Karpas-422 (cell line): ENCODE data around the gene PHTF1. TPM values are rescaled to one million over a fixed set of nuclear protein-coding genes. Genes with fewer than 3 reads are reported as not detected.

Experiments
- DNase-seq: peaks from one replicate; pipeline ENCODE4 v3.0.0-alpha.2; 2015
- H2AFZ ChIP-seq: fragments of 200-600 bp; sonication (generic); 2 replicates; pipeline ENCODE4 v1.6.1; 2014; ENCODE audit warnings: antibody characterized with exemption, low read length, mixed read lengths
- H3K27ac ChIP-seq: fragments of 200-600 bp; sonication (generic); 2 replicates; pipeline ENCODE4 v1.5.1; 2014; ENCODE audit warnings: mild to moderate bottlenecking, low read length, moderate library complexity
- H3K27me3 ChIP-seq: fragments of 200-600 bp; sonication (generic); 2 replicates; pipeline ENCODE4 v1.6.1; 2014; ENCODE audit warnings: low read length, mixed read lengths
- H3K36me3 ChIP-seq: fragments of 200-600 bp; sonication (generic); 2 replicates; pipeline ENCODE4 v1.6.1; 2014; ENCODE audit warnings: low read length, mixed read lengths; ENCODE audit not compliant: insufficient read depth
- H3K4me1 ChIP-seq: fragments of 200-600 bp; sonication (generic); 2 replicates; pipeline ENCODE4 v1.6.1; 2014; ENCODE audit warnings: mild to moderate bottlenecking, low read length, mixed read lengths
- H3K4me2 ChIP-seq: fragments of 200-600 bp; sonication (generic); 2 replicates; pipeline ENCODE4 v1.6.1; 2014; ENCODE audit warnings: low read length, low read depth, mild to moderate bottlenecking; ENCODE audit not compliant: poor library complexity, severe bottlenecking
- H3K4me3 ChIP-seq: fragments of 200-600 bp; sonication (generic); 2 replicates; pipeline ENCODE4 v1.5.1; 2014; ENCODE audit warnings: mild to moderate bottlenecking, antibody characterized with exemption, low read length, mixed read lengths
- H3K79me2 ChIP-seq: fragments of 200-600 bp; sonication (generic); 2 replicates; pipeline ENCODE4 v1.6.1; 2014; ENCODE audit warnings: mild to moderate bottlenecking, low read length, mixed read lengths
- H3K9ac ChIP-seq: fragments of 200-600 bp; sonication (generic); 2 replicates; pipeline ENCODE4 v1.6.0; 2014; ENCODE audit warnings: low read length
- H3K9me2 ChIP-seq: fragments of 200-600 bp; sonication (generic), shearing (Covaris generic); replicated peaks from 2 replicates; pipeline ENCODE4 v1.6.0; 2014; ENCODE audit warnings: mild to moderate bottlenecking, low read length, moderate library complexity; ENCODE audit not compliant: insufficient read depth
- H3K9me3 ChIP-seq: fragments of 300-700, 200-600 bp; sonication (generic); 2 replicates; pipeline ENCODE4 v1.6.1; 2014; ENCODE audit warnings: low read length, mixed read lengths
- H4K20me1 ChIP-seq: fragments of 200-600 bp; sonication (generic); 2 replicates; pipeline ENCODE4 v1.6.1; 2014; ENCODE audit warnings: mild to moderate bottlenecking, antibody characterized with exemption, low read length, low read depth; ENCODE audit not compliant: insufficient read depth
- total RNA-seq: library from RNA; depleted of rRNA; stranded (reverse); fragments of >200 nt; shearing (Covaris generic); gene quantifications from 2 replicates; pipeline ENCODE4 v1.2.3, GENCODE V29; 2014; ENCODE audit warnings: low replicate concordance

The PHTF1 gene
- total RNA-seq, 1 experiment from 2014 or later, result 53.1 TPM

DNA sequence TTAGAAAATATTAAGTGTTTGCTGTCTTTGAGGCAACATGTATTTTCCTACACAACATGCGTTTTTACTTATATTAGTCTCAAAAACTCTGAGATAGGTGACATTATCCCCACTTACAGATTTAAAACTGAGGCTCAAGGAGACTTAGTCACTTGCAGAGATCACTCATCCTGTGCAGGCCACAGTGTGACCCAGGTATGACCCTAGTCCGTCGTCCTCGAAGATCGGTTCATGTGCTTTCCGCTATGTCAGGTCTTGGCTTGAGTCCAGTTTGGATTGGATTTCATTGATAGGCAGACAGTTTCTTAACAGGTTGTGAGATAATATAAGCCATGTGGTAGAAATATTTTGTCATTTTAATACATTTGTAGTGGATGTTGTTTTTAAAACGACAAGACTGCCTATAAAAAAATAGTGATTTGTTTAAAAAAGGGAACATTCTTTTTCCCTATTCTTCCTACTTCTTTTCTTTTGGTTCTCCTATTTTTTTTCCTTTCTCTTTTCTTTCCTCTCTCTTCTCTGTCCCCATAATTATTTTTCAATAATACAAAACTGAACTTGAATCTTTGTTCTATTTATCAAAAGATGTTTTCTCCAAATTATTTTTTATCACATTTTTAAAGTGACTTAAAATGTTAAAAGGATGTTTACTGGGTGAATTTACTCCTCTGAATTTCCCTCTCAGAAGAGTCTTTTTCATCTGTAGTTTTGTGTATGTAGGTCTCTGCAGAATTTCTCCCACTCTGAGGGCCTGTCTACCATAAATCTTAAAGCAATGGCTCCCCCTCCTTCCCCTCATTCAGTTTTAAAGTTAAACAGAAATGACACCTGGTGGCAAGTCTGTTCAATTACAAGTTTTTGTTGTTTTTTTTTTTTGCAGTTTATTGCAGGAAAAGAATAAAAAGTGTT is 81.8 kb downstream of the PHTF1 start:
- no peak overlapping the region for H3K27ac ChIP-seq
- no peaks in the 10 kb centered on the region for H3K79me2 ChIP-seq
- H3K9ac ChIP-seq, result no peak overlapping the region
- no peak overlapping the region for H3K4me2 ChIP-seq
- no peaks in the 10 kb centered on the region for H3K27me3 ChIP-seq
- no peak overlapping the region for H3K4me3 ChIP-seq
- no peaks in the 10 kb centered on the region for H3K36me3 ChIP-seq
- H3K9me2 ChIP-seq, result no peaks in the 10 kb centered on the region
- DNase-seq, result peak; percentile 71
- H4K20me1 ChIP-seq, result no peaks in the 10 kb centered on the region
- no peaks in the 10 kb centered on the region for H3K9me3 ChIP-seq
- H2AFZ ChIP-seq, result no peak overlapping the region
- H3K4me1 ChIP-seq, result peaks cover 4% of the 10 kb centered on the region; the same call in 1 of the 2 replicates

- H4K20me1 ChIP-seq, result no peaks in the 10 kb centered on the region
- no peak overlapping the region for H3K9ac ChIP-seq
- no peak overlapping the region for H3K4me2 ChIP-seq
- H3K27me3 ChIP-seq, result no peaks in the 10 kb centered on the region
- H3K27ac ChIP-seq, result no peak overlapping the region
- H3K4me1 ChIP-seq, result no peaks in the 10 kb centered on the region
- DNase-seq, result no peak
- no peaks in the 10 kb centered on the region for H3K9me3 ChIP-seq
- H3K9me2 ChIP-seq, result no peaks in the 10 kb centered on the region
- no peak overlapping the region for H2AFZ ChIP-seq
- H3K36me3 ChIP-seq, result no peaks in the 10 kb centered on the region
- H3K4me3 ChIP-seq, result no peak overlapping the region
- H3K79me2 ChIP-seq, result no peaks in the 10 kb centered on the region
Measured at GRCh38 chr1:113676524-113676923, 82.8 kb downstream of the PHTF1 start.

DNA sequence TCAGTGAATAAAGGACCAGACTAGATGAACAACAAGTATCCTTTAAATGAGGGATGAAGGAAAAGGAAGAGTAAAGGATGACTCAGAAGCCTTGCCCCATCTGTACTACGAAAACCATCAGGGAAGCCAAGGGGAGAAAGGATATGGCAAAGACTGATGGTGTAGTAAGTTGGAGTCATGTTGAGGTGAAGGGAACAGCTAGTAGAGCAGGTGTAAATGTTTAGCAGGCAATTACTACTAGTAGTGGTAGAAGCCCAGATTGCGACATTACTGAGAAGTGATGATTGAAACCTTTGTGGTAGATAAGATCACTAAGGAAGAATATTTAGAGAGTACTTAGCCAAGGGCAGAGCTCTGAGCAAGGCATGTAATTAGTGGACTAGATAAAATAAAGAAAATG is 84.0 kb downstream of the PHTF1 start:
- Histone ChIP-seq H3K9ac (no peak overlapping the region), H3K4me1 (no peaks in the 10 kb centered on the region), H3K27me3 (no peaks in the 10 kb centered on the region), H3K9me3 (no peaks in the 10 kb centered on the region), H2AFZ (no peak overlapping the region), H3K9me2 (no peaks in the 10 kb centered on the region), H4K20me1 (no peaks in the 10 kb centered on the region), H3K4me3 (no peak overlapping the region), H3K4me2 (no peak overlapping the region), H3K27ac (no peak overlapping the region), H3K36me3 (no peaks in the 10 kb centered on the region), H3K79me2 (no peaks in the 10 kb centered on the region)
- DNase-seq, result no peak

GRCh38 chr1:113674591-113674990 is 84.7 kb downstream of the PHTF1 start:
- Histone ChIP-seq H2AFZ (no peak overlapping the region), H3K4me1 (no peaks in the 10 kb centered on the region), H3K4me2 (no peak overlapping the region), H3K4me3 (no peak overlapping the region), H3K9ac (no peak overlapping the region), H3K27ac (no peak overlapping the region), H4K20me1 (no peaks in the 10 kb centered on the region), H3K36me3 (no peaks in the 10 kb centered on the region), H3K9me2 (no peaks in the 10 kb centered on the region), H3K79me2 (no peaks in the 10 kb centered on the region), H3K27me3 (no peaks in the 10 kb centered on the region), H3K9me3 (no peaks in the 10 kb centered on the region)
- DNase-seq, result no peak

DNA sequence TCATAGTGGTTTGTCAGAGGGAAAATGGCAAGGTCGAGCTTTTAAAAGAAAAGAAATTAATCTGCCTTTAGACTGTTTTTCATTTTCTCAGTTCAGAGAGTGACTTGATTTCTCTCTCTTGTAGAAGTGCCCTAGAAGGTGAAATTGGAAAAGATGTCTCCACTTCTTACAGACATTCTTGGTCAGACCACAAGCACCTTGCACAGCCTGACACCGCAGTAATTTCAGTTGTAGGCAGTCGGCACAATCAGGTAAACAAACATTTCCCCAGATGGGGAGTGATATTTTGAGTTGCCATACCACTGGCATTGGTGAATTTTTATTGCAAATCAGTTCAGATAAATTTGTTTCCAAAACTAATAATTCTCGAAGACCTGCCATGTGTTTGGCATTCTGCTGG is 86.8 kb downstream of the PHTF1 start:
- Histone ChIP-seq H3K9ac (no peak overlapping the region), H3K79me2 (no peaks in the 10 kb centered on the region), H3K36me3 (no peaks in the 10 kb centered on the region), H3K9me2 (no peaks in the 10 kb centered on the region), H4K20me1 (no peaks in the 10 kb centered on the region), H3K27ac (no peak overlapping the region), H3K4me3 (no peak overlapping the region), H3K9me3 (no peaks in the 10 kb centered on the region), H3K4me1 (no peaks in the 10 kb centered on the region), H3K4me2 (no peak overlapping the region), H2AFZ (no peak overlapping the region), H3K27me3 (no peaks in the 10 kb centered on the region)
- no peak for DNase-seq

- Histone ChIP-seq H2AFZ (no peak overlapping the region), H3K4me1 (no peaks in the 10 kb centered on the region), H4K20me1 (no peaks in the 10 kb centered on the region), H3K9ac (no peak overlapping the region), H3K9me3 (no peaks in the 10 kb centered on the region), H3K79me2 (no peaks in the 10 kb centered on the region), H3K4me3 (no peak overlapping the region), H3K9me2 (no peaks in the 10 kb centered on the region), H3K27ac (no peak overlapping the region), H3K36me3 (no peaks in the 10 kb centered on the region), H3K4me2 (no peak overlapping the region), H3K27me3 (no peaks in the 10 kb centered on the region)
- no peak for DNase-seq
Measured at GRCh38 chr1:113670650-113671049, 88.6 kb downstream of the PHTF1 start.

DNA sequence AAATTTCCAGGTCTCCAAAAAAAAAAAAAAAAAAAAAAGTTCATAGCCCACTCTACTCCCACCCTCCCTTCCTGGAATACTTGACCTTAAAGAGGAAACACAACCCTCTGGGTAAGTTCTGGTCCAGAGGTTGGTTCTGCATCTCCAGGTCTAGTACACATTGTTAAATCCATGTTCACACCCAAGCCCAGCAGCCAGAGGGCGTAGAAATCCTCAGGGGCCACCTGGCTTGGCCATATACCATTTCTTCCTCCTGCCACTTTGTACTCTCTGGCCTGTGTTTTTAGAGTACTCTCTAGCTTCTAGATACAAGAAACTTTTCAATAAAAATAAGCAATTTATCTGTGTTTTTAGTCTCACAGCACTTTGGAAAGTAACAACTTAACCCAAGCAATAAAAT is 89.3 kb downstream of the PHTF1 start:
- Histone ChIP-seq H3K9me2 (no peaks in the 10 kb centered on the region), H3K27me3 (no peaks in the 10 kb centered on the region), H3K4me2 (no peak overlapping the region), H3K79me2 (no peaks in the 10 kb centered on the region), H3K4me3 (no peak overlapping the region), H3K36me3 (no peaks in the 10 kb centered on the region), H3K4me1 (no peaks in the 10 kb centered on the region), H3K9ac (no peak overlapping the region), H4K20me1 (no peaks in the 10 kb centered on the region), H2AFZ (no peak overlapping the region), H3K9me3 (no peaks in the 10 kb centered on the region), H3K27ac (no peak overlapping the region)
- no peak for DNase-seq

DNA sequence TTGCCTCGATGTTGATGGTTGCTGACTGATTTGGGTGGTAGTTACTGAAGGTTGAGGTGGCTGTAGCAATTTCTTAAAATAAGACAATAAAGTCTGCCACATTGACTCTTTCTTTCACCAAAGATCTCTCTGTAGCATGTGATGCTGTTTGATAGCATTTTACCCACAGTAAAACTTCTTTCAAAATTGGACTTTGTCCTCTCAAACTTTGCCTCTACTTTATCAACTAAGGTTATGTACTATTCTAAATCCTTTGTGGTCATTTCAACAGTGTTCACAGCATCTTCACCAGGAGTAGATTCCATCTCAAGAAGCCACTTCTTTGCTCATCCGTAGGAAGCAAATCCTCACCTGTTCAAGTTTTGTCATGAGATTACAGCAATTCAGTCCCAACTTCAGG is 93.2 kb downstream of the PHTF1 start:
- Histone ChIP-seq H3K4me3 (no peak overlapping the region), H3K4me1 (no peaks in the 10 kb centered on the region), H4K20me1 (no peaks in the 10 kb centered on the region), H3K27ac (no peak overlapping the region), H2AFZ (no peak overlapping the region), H3K27me3 (no peaks in the 10 kb centered on the region), H3K36me3 (no peaks in the 10 kb centered on the region), H3K4me2 (no peak overlapping the region), H3K9me3 (no peaks in the 10 kb centered on the region), H3K9me2 (no peaks in the 10 kb centered on the region), H3K79me2 (no peaks in the 10 kb centered on the region), H3K9ac (no peak overlapping the region)
- DNase-seq, result no peak
